Vagina (tissue), 2 donors: ENCODE results near the gene SMARCD1. TPM values are rescaled to one million over a fixed set of nuclear protein-coding genes. Genes with fewer than 3 reads are reported as not detected.

Source experiments
- DNase-seq, 2 donors: peaks; one replicate each; pipeline ENCODE4 v3.0.0-alpha.2; 2017; ENCODE audit errors: extremely low spot score in 2 of 2
- H3K27ac ChIP-seq: fragments of 200-600 bp; sonication (generic); one replicate; pipeline ENCODE4 v1.5.1; 2019
- H3K27me3 ChIP-seq: fragments of 200-600 bp; sonication (generic); one replicate; pipeline ENCODE4 v1.5.1; 2019
- H3K36me3 ChIP-seq, 2 donors: fragments of 200-600 bp; sonication (generic); one replicate each; pipeline ENCODE4 v1.5.1; 2017 to 2019
- H3K4me1 ChIP-seq: fragments of 200-600 bp; sonication (generic); one replicate; pipeline ENCODE4 v1.5.1; 2019
- H3K4me3 ChIP-seq, 2 donors: fragments of 200-600 bp; sonication (generic); 1 replicate in 1 of 2; 2 replicates in 1 of 2; pipeline ENCODE4 v1.5.1; 2016 to 2019
- H3K9me3 ChIP-seq: fragments of 200-600 bp; sonication (generic); one replicate; pipeline ENCODE4 v1.5.1; 2019
- CTCF ChIP-seq, 3 experiments: fragments of 450-650 bp in 2 of 3; fragments of 200-600 bp in 1 of 3; sonication (generic) in 1 of 3; IDR thresholded peaks; one replicate each; pipeline ENCODE4 v1.5.1; 2017 to 2019; ENCODE audit warnings: antibody characterized with exemption in 3 of 3, mild to moderate bottlenecking in 2 of 3, moderate library complexity in 2 of 3
- POLR2A ChIP-seq, 2 donors: fragments of 450-650 bp; IDR thresholded peaks; one replicate each; pipeline ENCODE4 v1.6.1; 2017; ENCODE audit warnings: antibody characterized with exemption in 2 of 2, mild to moderate bottlenecking in 2 of 2, moderate library complexity in 2 of 2
- POLR2AphosphoS5 ChIP-seq, 2 donors: sonication (generic); formaldehyde crosslinking; IDR thresholded peaks; one replicate each; pipeline ENCODE4 v1.9.0; 2017; ENCODE audit warnings: antibody characterized with exemption in 2 of 2, mild to moderate bottlenecking in 2 of 2, low read depth in 1 of 2; ENCODE audit not compliant: insufficient read depth in 1 of 2
- intact Hi-C: fragments of 100-400 bp; cut with DNase I; formaldehyde crosslinking; loops from one replicate; pipeline ENCODE4 v1.15.1; 2023
- total RNA-seq: library from RNA; depleted of rRNA; stranded (reverse); fragments of >200 nt; gene quantifications from one replicate; pipeline ENCODE4 v1.2.3, GENCODE V29; 2016

The SMARCD1 gene
- total RNA-seq, 1 donor from 2014 or later = 42.2 TPM

DNA sequence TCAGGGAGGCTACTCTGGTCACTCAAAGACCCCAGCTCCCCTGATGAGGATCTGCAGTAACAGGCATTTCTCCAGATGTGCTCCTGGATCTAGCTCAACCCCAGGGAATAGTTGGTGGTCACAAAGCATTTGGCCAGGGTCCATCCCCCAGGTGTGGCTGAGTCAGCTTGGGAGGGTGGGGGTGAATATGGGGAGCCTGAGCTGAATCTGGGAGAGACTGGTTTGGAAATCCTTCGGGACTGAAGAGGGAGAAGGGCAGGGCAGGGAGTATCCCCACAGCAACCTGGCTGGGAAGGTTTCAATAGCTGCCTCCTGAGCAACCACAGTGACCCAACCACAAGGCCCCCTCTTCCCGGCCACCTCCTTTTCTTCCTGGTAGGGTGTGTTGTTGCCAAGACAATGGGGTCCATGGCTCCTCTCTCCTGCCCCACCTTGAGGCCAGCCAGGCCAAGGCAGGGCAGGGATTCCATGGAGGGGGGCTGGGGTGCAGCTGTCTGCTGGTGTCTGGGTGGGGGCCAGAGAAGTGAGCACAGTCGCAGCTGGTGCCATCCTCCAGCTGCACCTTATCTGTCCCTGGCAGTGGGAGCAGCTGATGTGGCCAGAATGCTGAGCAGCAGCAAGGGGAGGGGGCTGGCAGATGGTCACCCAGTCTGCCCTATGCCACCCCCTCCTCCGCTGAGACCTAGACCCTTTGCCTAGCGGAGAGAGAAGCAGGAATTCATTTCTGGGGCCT is 22.2 kb upstream of the SMARCD1 start:
- no peak for TF ChIP-seq CTCF (IDR thresholded peaks at IDR 0.05)
- TF ChIP-seq POLR2AphosphoS5 (IDR thresholded peaks at IDR 0.05; ENCODE audit: insufficient read depth in 1 of 2, low read depth in 1 of 2) = no peak
- no peak for TF ChIP-seq POLR2A (IDR thresholded peaks at IDR 0.05)
- Histone ChIP-seq H3K36me3 (no peaks in the 10 kb centered on the region), H3K27me3 (no peaks in the 10 kb centered on the region), H3K4me3 (no peak overlapping the region), H3K4me1 (peaks cover 3% of the 10 kb centered on the region), H3K27ac (no peak overlapping the region), H3K9me3 (no peaks in the 10 kb centered on the region)
- no peak for DNase-seq
- intact Hi-C loops = no loop called here

- no peak overlapping the region for H3K4me3 ChIP-seq
- TF ChIP-seq CTCF (IDR thresholded peaks at IDR 0.05) = no peak
- no peaks in the 10 kb centered on the region for H3K4me1 ChIP-seq
- DNase-seq = no peak
- H3K27ac ChIP-seq = no peak overlapping the region
- intact Hi-C loops = no loop called here
- H3K9me3 ChIP-seq = no peaks in the 10 kb centered on the region
- H3K27me3 ChIP-seq = no peaks in the 10 kb centered on the region
- no peaks in the 10 kb centered on the region for H3K36me3 ChIP-seq
Measured at GRCh38 chr12:50065726-50066310, 19.3 kb upstream of the SMARCD1 start.

GRCh38 chr12:50066402-50066801 is 18.7 kb upstream of the SMARCD1 start:
- DNase-seq = no peak
- H3K4me3 ChIP-seq = no peak overlapping the region
- H3K27me3 ChIP-seq = no peaks in the 10 kb centered on the region
- H3K4me1 ChIP-seq = no peaks in the 10 kb centered on the region
- intact Hi-C loops = no loop called here
- H3K36me3 ChIP-seq = no peaks in the 10 kb centered on the region
- TF ChIP-seq POLR2AphosphoS5 (IDR thresholded peaks at IDR 0.05; ENCODE audit: insufficient read depth in 1 of 2, low read depth in 1 of 2) (no peak), CTCF (IDR thresholded peaks at IDR 0.05) (no peak), POLR2A (IDR thresholded peaks at IDR 0.05) (no peak)
- no peaks in the 10 kb centered on the region for H3K9me3 ChIP-seq
- H3K27ac ChIP-seq = no peak overlapping the region

- Histone ChIP-seq H3K9me3 (no peaks in the 10 kb centered on the region), H3K4me3 (no peak overlapping the region), H3K27ac (no peak overlapping the region), H3K4me1 (no peaks in the 10 kb centered on the region), H3K27me3 (no peaks in the 10 kb centered on the region), H3K36me3 (no peaks in the 10 kb centered on the region)
- DNase-seq = no peak
- intact Hi-C loops = no loop called here
- TF ChIP-seq POLR2AphosphoS5 (IDR thresholded peaks at IDR 0.05; ENCODE audit: insufficient read depth in 1 of 2, low read depth in 1 of 2) (no peak), CTCF (IDR thresholded peaks at IDR 0.05) (no peak), POLR2A (IDR thresholded peaks at IDR 0.05) (no peak)
Measured at GRCh38 chr12:50069069-50069468, 16.1 kb upstream of the SMARCD1 start.

- Histone ChIP-seq H3K36me3 (no peaks in the 10 kb centered on the region), H3K4me1 (no peaks in the 10 kb centered on the region), H3K27ac (no peak overlapping the region), H3K4me3 (no peak overlapping the region), H3K9me3 (no peaks in the 10 kb centered on the region), H3K27me3 (no peaks in the 10 kb centered on the region)
- intact Hi-C loops = no loop called here
- DNase-seq = no peak
- TF ChIP-seq CTCF (IDR thresholded peaks at IDR 0.05) (no peak), POLR2AphosphoS5 (IDR thresholded peaks at IDR 0.05; ENCODE audit: insufficient read depth in 1 of 2, low read depth in 1 of 2) (no peak), POLR2A (IDR thresholded peaks at IDR 0.05) (no peak)
Measured at GRCh38 chr12:50069539-50069938, 15.6 kb upstream of the SMARCD1 start.
